HG03378 (cell line): ENCODE data around the gene SF1.
A peak's percentile ranks its signal among the peaks of the same experiment; 100 is the strongest.
"Not testable (repeated sequence)": the region's sequence is repeated elsewhere in the genome, so short reads cannot be mapped to it uniquely, and the experiment has no call there.

Experiments used
- ATAC-seq: cut with Tn5 transposase; IDR thresholded peaks from one replicate; pipeline ENCODE4 v1.9.1; 2021; ENCODE audit warnings: mild to moderate bottlenecking, moderate library complexity; ENCODE audit not compliant: unreplicated experiment

Gene SF1, protein sequence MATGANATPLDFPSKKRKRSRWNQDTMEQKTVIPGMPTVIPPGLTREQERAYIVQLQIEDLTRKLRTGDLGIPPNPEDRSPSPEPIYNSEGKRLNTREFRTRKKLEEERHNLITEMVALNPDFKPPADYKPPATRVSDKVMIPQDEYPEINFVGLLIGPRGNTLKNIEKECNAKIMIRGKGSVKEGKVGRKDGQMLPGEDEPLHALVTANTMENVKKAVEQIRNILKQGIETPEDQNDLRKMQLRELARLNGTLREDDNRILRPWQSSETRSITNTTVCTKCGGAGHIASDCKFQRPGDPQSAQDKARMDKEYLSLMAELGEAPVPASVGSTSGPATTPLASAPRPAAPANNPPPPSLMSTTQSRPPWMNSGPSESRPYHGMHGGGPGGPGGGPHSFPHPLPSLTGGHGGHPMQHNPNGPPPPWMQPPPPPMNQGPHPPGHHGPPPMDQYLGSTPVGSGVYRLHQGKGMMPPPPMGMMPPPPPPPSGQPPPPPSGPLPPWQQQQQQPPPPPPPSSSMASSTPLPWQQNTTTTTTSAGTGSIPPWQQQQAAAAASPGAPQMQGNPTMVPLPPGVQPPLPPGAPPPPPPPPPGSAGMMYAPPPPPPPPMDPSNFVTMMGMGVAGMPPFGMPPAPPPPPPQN

GRCh38 chr11:64778473-64779298, at the start of gene SF1:
SF1 (minus strand) TSS chr11:64778542; CDS start chr11:64778392, 150 bp downstream.
- ATAC-seq, result peak; percentile 77

GRCh38 chr11:64827451-64827839, 49.1 kb upstream of the SF1 start:
- ATAC-seq, result no peak

- no peak for ATAC-seq
These were observed 48.5 kb upstream of the SF1 start for GRCh38 chr11:64826578-64827450.

DNA sequence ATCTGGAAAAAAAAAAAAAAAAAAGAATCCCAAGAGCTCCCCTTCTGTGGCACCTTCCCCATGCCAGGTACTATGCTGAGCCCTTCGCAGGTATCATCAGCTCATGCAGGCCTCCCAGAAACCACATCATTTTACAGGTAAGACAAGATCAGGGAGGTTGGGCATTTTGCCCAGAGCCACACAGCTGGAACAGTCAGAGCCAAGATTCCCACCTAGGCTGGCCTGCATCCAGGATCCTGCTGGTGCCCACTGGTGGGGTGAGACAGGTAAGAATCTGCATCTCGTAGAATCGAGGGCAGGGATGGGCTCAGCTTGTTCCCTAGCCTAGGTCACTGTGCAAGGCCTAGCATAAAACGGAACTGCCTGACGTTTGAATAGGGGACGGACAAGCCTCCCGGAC, 47.7 kb upstream of the SF1 start:
- ATAC-seq, result no peak

DNA sequence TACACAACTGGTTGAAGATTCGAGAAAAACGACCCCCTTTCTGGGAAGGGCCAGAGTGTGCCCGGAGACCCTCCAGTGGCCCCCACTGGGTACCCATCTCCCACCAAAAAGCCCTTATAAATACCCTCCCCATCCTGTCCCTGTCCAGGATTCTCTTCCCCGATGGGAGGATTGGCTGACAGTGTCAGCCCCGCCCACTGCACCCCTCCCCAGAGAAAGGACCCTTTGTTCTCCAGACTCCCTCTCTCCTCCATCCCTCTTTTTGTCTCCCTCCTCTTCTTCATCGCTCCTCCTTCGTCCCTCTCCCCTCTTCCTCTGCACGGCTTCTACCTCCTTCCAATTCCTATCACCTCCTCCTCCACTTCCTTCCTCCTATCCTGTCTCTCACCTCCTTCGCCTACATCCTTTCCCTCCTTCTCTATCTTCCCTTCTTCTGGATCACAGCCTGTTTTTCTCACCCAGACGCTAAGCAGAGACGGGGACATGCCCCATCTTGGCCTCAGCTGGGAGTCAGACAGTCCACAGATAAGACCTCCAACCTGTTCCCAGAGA, 45.3 kb upstream of the SF1 start:
- no peak for ATAC-seq

- no peak for ATAC-seq
These were observed 39.1 kb upstream of the SF1 start for GRCh38 chr11:64817476-64817875.

GRCh38 chr11:64815433-64815832, 37.1 kb upstream of the SF1 start:
- not testable (repeated sequence) for ATAC-seq

DNA sequence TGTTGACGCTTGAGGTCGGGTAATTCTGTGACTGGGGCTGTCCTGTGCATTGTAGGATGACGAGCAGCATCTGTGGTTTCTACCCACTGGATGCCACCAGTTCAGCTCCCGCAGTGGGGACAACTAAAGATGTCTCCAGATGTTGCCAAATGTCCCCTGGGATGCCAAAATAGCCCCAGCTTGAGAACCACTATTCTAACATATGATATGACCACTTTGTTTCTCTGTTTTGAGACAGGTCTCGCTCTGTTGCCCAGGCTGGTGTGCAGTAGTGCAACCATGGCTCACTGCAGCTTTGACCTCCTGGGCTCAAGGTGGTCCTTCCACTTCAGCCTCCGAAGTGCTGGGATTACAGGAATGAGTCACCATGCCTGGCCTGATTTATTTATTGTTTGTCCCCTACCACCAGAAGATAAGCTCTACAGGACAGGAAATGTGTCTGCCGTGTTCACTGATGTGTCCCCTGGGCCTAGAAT, 36.4 kb upstream of the SF1 start:
- ATAC-seq, result peak; percentile 71

GRCh38 chr11:64813826-64814225, 35.5 kb upstream of the SF1 start:
- ATAC-seq, result no peak

DNA sequence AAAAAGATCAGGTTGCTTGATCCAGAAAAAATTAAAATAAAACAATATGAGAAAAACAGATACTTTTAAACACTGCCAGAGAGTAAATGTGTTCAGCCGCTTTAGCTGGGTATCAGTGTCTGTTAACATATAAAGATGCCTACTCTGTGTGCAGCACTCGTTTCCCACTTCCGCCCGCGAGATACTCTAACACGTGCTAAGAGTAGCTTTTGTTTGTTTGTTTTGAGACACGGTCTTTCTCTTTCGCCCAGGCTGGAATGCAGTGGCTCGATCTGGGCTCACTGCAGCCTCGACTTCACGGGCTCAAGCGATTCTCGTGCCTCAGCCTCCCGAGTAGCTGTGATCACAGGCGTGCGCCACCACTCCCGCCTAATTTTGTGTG, 32.5 kb upstream of the SF1 start:
- no peak for ATAC-seq

GRCh38 chr11:64810271-64810890, 32.0 kb upstream of the SF1 start, which contains the start of gene MEN1:
MEN1 (minus strand) TSS chr11:64810551; CDS start chr11:64810109, 442 bp downstream.
- ATAC-seq, result peak; percentile 42

- ATAC-seq, result no peak
These were observed 31.5 kb upstream of the SF1 start for GRCh38 chr11:64809781-64810241.

- ATAC-seq, result no peak
These were observed 27.1 kb upstream of the SF1 start for GRCh38 chr11:64805481-64805880.

DNA sequence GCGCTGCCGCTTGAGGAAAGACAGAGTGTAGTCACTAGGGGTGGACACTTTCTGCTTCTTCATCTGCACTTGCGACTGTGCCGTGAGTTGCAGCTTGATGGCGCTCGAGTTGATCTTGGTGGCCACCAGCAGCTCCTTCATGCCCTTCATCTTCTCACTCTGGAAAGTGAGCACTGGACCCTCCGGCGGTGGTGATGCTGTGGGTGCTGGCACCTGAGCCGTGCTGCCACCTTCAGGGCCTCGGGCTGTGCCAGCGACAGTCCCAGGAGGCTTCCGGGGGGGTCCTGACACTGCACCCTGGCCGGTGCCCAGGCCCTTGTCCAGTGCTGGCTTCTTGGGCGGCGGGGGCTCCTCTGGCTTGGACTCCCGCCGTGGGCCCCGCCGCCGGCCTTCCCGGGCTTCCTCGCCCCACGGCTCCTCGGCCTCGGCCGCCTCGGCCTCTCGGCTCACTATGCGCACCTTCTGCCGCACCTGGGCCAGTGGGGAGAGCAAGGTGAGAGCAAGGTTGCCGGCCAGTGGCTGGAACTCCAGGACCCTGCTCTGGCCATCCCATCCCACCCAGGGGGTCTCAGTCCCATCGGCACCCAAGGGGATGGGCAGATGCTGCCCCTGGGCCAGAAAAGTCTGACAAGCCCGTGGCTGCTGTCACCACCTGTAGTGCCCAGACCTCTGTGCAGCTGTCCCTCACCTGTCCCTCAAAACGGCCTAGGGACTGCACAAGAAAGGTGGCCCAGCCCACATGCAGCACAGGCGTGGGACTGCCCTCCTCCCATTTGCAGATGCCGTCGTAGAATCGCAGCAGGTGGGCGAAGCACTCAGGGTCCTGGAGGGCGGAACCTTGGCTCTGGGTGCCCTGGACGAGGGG, 26.2 kb upstream of the SF1 start:
- no peak for ATAC-seq

- no peak for ATAC-seq
These were observed 25.6 kb upstream of the SF1 start for GRCh38 chr11:64803846-64804345.

GRCh38 chr11:64803158-64803845, 25.0 kb upstream of the SF1 start, which contains the start of gene MAP4K2:
MAP4K2 (minus strand) TSS chr11:64803214; CDS start chr11:64803149, 65 bp downstream.
- no peak for ATAC-seq

- no peak for ATAC-seq
These were observed 24.2 kb upstream of the SF1 start for GRCh38 chr11:64802370-64803157.
